ENCODE data around the gene USPL1.

The USPL1 gene

GRCh38 chr13:30671271-30671815, 53.6 kb downstream of the USPL1 start:
- Histone ChIP-seq H3K4me3 (ENCODE audit: low read length) (no peak overlapping the region), H3K27ac (ENCODE audit: low read length) (no peak overlapping the region), H3K9me3 (ENCODE audit: control insufficient read depth, insufficient read depth, low read length) (no peaks in the 10 kb centered on the region), H3K36me3 (ENCODE audit: control insufficient read depth, insufficient read depth, low read length) (no peaks in the 10 kb centered on the region), H3K27me3 (ENCODE audit: control insufficient read depth, insufficient read depth, low read length) (no peaks in the 10 kb centered on the region; the same call in 1 of the 2 replicates), H3K4me1 (ENCODE audit: control insufficient read depth, insufficient read depth, low read length) (no peaks in the 10 kb centered on the region)
- WGBS (ENCODE audit: insufficient coverage, insufficient read length): no CpG with 5 or more reads among the region's 6 CpGs
- DNase-seq (ENCODE audit: low read depth, low spot score): no peak

- Histone ChIP-seq H3K4me1 (ENCODE audit: control insufficient read depth, insufficient read depth, low read length) (no peaks in the 10 kb centered on the region), H3K27ac (ENCODE audit: low read length) (no peak overlapping the region), H3K36me3 (ENCODE audit: control insufficient read depth, insufficient read depth, low read length) (no peaks in the 10 kb centered on the region), H3K27me3 (ENCODE audit: control insufficient read depth, insufficient read depth, low read length) (no peaks in the 10 kb centered on the region; the same call in 1 of the 2 replicates), H3K9me3 (ENCODE audit: control insufficient read depth, insufficient read depth, low read length) (no peaks in the 10 kb centered on the region), H3K4me3 (ENCODE audit: low read length) (peak overlapping the region; percentile 87)
- DNase-seq (ENCODE audit: low read depth, low spot score): no peak
- no CpG with 5 or more reads among the region's 72 CpGs for WGBS (ENCODE audit: insufficient coverage, insufficient read length)
Observed at GRCh38 chr13:30673669-30674521, 56.2 kb downstream of the USPL1 start.

- H3K4me1 ChIP-seq (ENCODE audit: control insufficient read depth, insufficient read depth, low read length): no peaks in the 10 kb centered on the region
- H3K27me3 ChIP-seq (ENCODE audit: control insufficient read depth, insufficient read depth, low read length): no peaks in the 10 kb centered on the region; the same call in 1 of the 2 replicates
- no peaks in the 10 kb centered on the region for H3K36me3 ChIP-seq (ENCODE audit: control insufficient read depth, insufficient read depth, low read length)
- H3K4me3 ChIP-seq (ENCODE audit: low read length): no peak overlapping the region
- H3K9me3 ChIP-seq (ENCODE audit: control insufficient read depth, insufficient read depth, low read length): no peaks in the 10 kb centered on the region
- no CpG with 5 or more reads among the region's 3 CpGs for WGBS (ENCODE audit: insufficient coverage, insufficient read length)
- no peak for DNase-seq (ENCODE audit: low read depth, low spot score)
- H3K27ac ChIP-seq (ENCODE audit: low read length): no peak overlapping the region
Observed at GRCh38 chr13:30675717-30676116, 58.0 kb downstream of the USPL1 start.

- no peaks in the 10 kb centered on the region for H3K4me1 ChIP-seq (ENCODE audit: control insufficient read depth, insufficient read depth, low read length)
- H3K27me3 ChIP-seq (ENCODE audit: control insufficient read depth, insufficient read depth, low read length): no peaks in the 10 kb centered on the region; the same call in 1 of the 2 replicates
- no peak overlapping the region for H3K27ac ChIP-seq (ENCODE audit: low read length)
- H3K9me3 ChIP-seq (ENCODE audit: control insufficient read depth, insufficient read depth, low read length): no peaks in the 10 kb centered on the region
- WGBS (ENCODE audit: insufficient coverage, insufficient read length): no CpG with 5 or more reads among the region's 3 CpGs
- no peak overlapping the region for H3K4me3 ChIP-seq (ENCODE audit: low read length)
- no peak for DNase-seq (ENCODE audit: low read depth, low spot score)
- H3K36me3 ChIP-seq (ENCODE audit: control insufficient read depth, insufficient read depth, low read length): no peaks in the 10 kb centered on the region
Observed at GRCh38 chr13:30676672-30677071, 59.0 kb downstream of the USPL1 start.

- no peak for DNase-seq (ENCODE audit: low read depth, low spot score)
- Histone ChIP-seq H3K9me3 (ENCODE audit: control insufficient read depth, insufficient read depth, low read length) (no peaks in the 10 kb centered on the region), H3K27ac (ENCODE audit: low read length) (no peak overlapping the region), H3K4me1 (ENCODE audit: control insufficient read depth, insufficient read depth, low read length) (no peaks in the 10 kb centered on the region), H3K4me3 (ENCODE audit: low read length) (no peak overlapping the region), H3K27me3 (ENCODE audit: control insufficient read depth, insufficient read depth, low read length) (no peaks in the 10 kb centered on the region), H3K36me3 (ENCODE audit: control insufficient read depth, insufficient read depth, low read length) (no peaks in the 10 kb centered on the region)
- WGBS (ENCODE audit: insufficient coverage, insufficient read length): no CpG with 5 or more reads among the region's 9 CpGs
Observed at GRCh38 chr13:30679483-30680330, 62.0 kb downstream of the USPL1 start.

- no peak overlapping the region for H3K4me3 ChIP-seq (ENCODE audit: low read length)
- no CpG with 5 or more reads among the region's 2 CpGs for WGBS (ENCODE audit: insufficient coverage, insufficient read length)
- H3K27me3 ChIP-seq (ENCODE audit: control insufficient read depth, insufficient read depth, low read length): no peaks in the 10 kb centered on the region
- H3K27ac ChIP-seq (ENCODE audit: low read length): no peak overlapping the region
- no peaks in the 10 kb centered on the region for H3K4me1 ChIP-seq (ENCODE audit: control insufficient read depth, insufficient read depth, low read length)
- H3K36me3 ChIP-seq (ENCODE audit: control insufficient read depth, insufficient read depth, low read length): no peaks in the 10 kb centered on the region
- DNase-seq (ENCODE audit: low read depth, low spot score): no peak
- no peaks in the 10 kb centered on the region for H3K9me3 ChIP-seq (ENCODE audit: control insufficient read depth, insufficient read depth, low read length)
Observed at GRCh38 chr13:30681843-30682242, 64.1 kb downstream of the USPL1 start.

GRCh38 chr13:30685320-30685859, 67.7 kb downstream of the USPL1 start:
- no peak for DNase-seq (ENCODE audit: low read depth, low spot score)
- no CpG with 5 or more reads among the region's 8 CpGs for WGBS (ENCODE audit: insufficient coverage, insufficient read length)

GRCh38 chr13:30685987-30686386, 68.3 kb downstream of the USPL1 start:
- no peaks in the 10 kb centered on the region for H3K9me3 ChIP-seq (ENCODE audit: control insufficient read depth, insufficient read depth, low read length)
- no peaks in the 10 kb centered on the region for H3K36me3 ChIP-seq (ENCODE audit: control insufficient read depth, insufficient read depth, low read length)
- WGBS (ENCODE audit: insufficient coverage, insufficient read length): no CpG with 5 or more reads among the region's 2 CpGs
- no peak for DNase-seq (ENCODE audit: low read depth, low spot score)
- no peak overlapping the region for H3K4me3 ChIP-seq (ENCODE audit: low read length)
- no peaks in the 10 kb centered on the region for H3K4me1 ChIP-seq (ENCODE audit: control insufficient read depth, insufficient read depth, low read length)
- no peaks in the 10 kb centered on the region for H3K27me3 ChIP-seq (ENCODE audit: control insufficient read depth, insufficient read depth, low read length)
- H3K27ac ChIP-seq (ENCODE audit: low read length): no peak overlapping the region

More at GRCh38 chr13:30685320-30685859, 67.7 kb downstream of the USPL1 start:
- Histone ChIP-seq H3K36me3 (ENCODE audit: control insufficient read depth, insufficient read depth, low read length) (no peaks in the 10 kb centered on the region), H3K4me3 (ENCODE audit: low read length) (no peak overlapping the region), H3K27ac (ENCODE audit: low read length) (no peak overlapping the region), H3K27me3 (ENCODE audit: control insufficient read depth, insufficient read depth, low read length) (no peaks in the 10 kb centered on the region), H3K4me1 (ENCODE audit: control insufficient read depth, insufficient read depth, low read length) (no peaks in the 10 kb centered on the region), H3K9me3 (ENCODE audit: control insufficient read depth, insufficient read depth, low read length) (no peaks in the 10 kb centered on the region)

GRCh38 chr13:30687601-30688000, 69.9 kb downstream of the USPL1 start:
- Histone ChIP-seq H3K9me3 (ENCODE audit: control insufficient read depth, insufficient read depth, low read length) (no peaks in the 10 kb centered on the region), H3K27me3 (ENCODE audit: control insufficient read depth, insufficient read depth, low read length) (no peaks in the 10 kb centered on the region), H3K4me3 (ENCODE audit: low read length) (no peak overlapping the region), H3K36me3 (ENCODE audit: control insufficient read depth, insufficient read depth, low read length) (no peaks in the 10 kb centered on the region), H3K4me1 (ENCODE audit: control insufficient read depth, insufficient read depth, low read length) (no peaks in the 10 kb centered on the region), H3K27ac (ENCODE audit: low read length) (no peak overlapping the region)
- no peak for DNase-seq (ENCODE audit: low read depth, low spot score)
- no CpG with 5 or more reads among the region's 3 CpGs for WGBS (ENCODE audit: insufficient coverage, insufficient read length)

GRCh38 chr13:30689752-30690151, 72.0 kb downstream of the USPL1 start:
- H3K27ac ChIP-seq (ENCODE audit: low read length): no peak overlapping the region
- no peaks in the 10 kb centered on the region for H3K36me3 ChIP-seq (ENCODE audit: control insufficient read depth, insufficient read depth, low read length)
- H3K27me3 ChIP-seq (ENCODE audit: control insufficient read depth, insufficient read depth, low read length): no peaks in the 10 kb centered on the region
- H3K4me1 ChIP-seq (ENCODE audit: control insufficient read depth, insufficient read depth, low read length): no peaks in the 10 kb centered on the region
- H3K4me3 ChIP-seq (ENCODE audit: low read length): no peak overlapping the region
- no CpG with 5 or more reads among the region's 14 CpGs for WGBS (ENCODE audit: insufficient coverage, insufficient read length)
- H3K9me3 ChIP-seq (ENCODE audit: control insufficient read depth, insufficient read depth, low read length): no peaks in the 10 kb centered on the region
- DNase-seq (ENCODE audit: low read depth, low spot score): no peak

Data from iPS DF 6.9 (cell line).